Activated naive CD4-positive, alpha-beta T cell treated with anti-CD3 and anti-CD28 coated beads for 36 hours (primary cell): Measurements from ENCODE around the gene RIT2. TPM values are rescaled to one million over a fixed set of nuclear protein-coding genes. Genes with fewer than 3 reads are reported as not detected.
"Not testable (repeated sequence)": the region's sequence is repeated elsewhere in the genome, so short reads cannot be mapped to it uniquely, and the experiment has no call there.

ENCODE experiments used
- CTCF ChIA-PET: fragments of 350-600 bp; sonication (Branson Sonifier 250); formaldehyde crosslinking; loops from one replicate; lab custom pipeline; 2021; ENCODE audit warnings: antibody characterized with exemption; lab: Charles Lee
- DNase-seq: peaks from one replicate; pipeline ENCODE4 v3.0.0-alpha.2; 2020
- H3K27ac Mint-ChIP-seq: one replicate; pipeline ENCODE4 v1.8.0; 2021; ENCODE audit warnings: mild to moderate bottlenecking, mixed read lengths
- H3K27me3 Mint-ChIP-seq: one replicate; pipeline ENCODE4 v1.8.0; 2021; ENCODE audit warnings: low read depth, mixed read lengths
- H3K36me3 Mint-ChIP-seq: one replicate; pipeline ENCODE4 v1.8.0; 2021; ENCODE audit warnings: low read depth, mixed read lengths
- H3K4me1 Mint-ChIP-seq: one replicate; pipeline ENCODE4 v1.8.0; 2021; ENCODE audit warnings: low read depth, mixed read lengths
- H3K4me3 Mint-ChIP-seq: one replicate; pipeline ENCODE4 v1.8.0; 2021; ENCODE audit warnings: mild to moderate bottlenecking, moderate library complexity, mixed read lengths
- H3K9me3 Mint-ChIP-seq: one replicate; pipeline ENCODE4 v1.8.0; 2021; ENCODE audit warnings: mixed read lengths
- intact Hi-C: fragments of 100-400 bp; cut with micrococcal nuclease; formaldehyde crosslinking; loops from one replicate; pipeline ENCODE4 v1.15.1; 2023
- total RNA-seq, 2 experiments: library from RNA; stranded (reverse); gene quantifications; one replicate each; pipeline ENCODE4 v1.2.3, GENCODE V29; 2021

RIT2 gene
- total RNA-seq, 2 experiments from 2014 or later: not detected

DNA sequence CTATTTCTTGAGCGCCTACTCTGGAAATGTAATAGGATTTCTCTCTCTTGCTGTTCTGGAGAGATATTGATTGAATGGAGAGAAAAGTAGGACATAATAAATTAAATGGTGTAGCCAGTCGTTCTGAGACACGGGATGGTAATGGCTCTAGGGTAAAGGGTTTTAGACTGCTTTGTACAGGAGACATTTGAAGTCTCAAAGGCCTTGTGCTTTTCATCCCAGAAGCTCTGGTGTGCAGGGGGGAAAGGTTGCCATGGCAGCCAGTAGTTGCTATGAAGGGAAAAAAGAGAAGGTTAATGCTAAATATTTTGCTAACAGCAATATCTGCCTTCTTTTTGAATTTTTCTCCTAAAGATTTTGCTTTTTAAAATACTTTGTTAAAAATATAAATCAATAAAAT lies 359.3 kb downstream of the RIT2 start:
- Mint-ChIP-seq H3K27me3 (no peaks in the 10 kb centered on the region), H3K27ac (no peak overlapping the region), H3K4me1 (no peaks in the 10 kb centered on the region), H3K36me3 (no peaks in the 10 kb centered on the region), H3K9me3 (peaks cover 9% of the 10 kb centered on the region), H3K4me3 (no peak overlapping the region)
- DNase-seq: no peak
- CTCF ChIA-PET: no interaction called here
- intact Hi-C loops: no loop called here

DNA sequence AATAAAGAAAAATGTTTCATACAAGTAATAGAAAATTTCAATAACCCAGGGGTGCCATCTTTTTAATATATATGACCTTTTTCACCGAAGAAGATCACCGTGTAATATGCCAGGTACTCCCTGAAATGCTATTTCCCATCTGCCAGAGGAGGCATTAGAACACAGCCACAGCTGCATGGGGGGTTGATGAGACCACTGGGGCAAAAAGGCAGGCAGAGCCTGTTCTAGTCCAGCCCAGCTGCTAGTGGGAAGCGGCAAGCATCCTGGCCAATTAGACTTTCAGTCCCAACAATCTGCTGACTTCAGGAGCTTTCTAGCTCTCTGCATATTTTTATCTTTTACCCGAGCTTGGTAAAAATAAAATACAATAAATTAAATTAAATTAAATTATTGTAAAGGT lies 362.6 kb downstream of the RIT2 start:
- CTCF ChIA-PET: no interaction called here

DNA sequence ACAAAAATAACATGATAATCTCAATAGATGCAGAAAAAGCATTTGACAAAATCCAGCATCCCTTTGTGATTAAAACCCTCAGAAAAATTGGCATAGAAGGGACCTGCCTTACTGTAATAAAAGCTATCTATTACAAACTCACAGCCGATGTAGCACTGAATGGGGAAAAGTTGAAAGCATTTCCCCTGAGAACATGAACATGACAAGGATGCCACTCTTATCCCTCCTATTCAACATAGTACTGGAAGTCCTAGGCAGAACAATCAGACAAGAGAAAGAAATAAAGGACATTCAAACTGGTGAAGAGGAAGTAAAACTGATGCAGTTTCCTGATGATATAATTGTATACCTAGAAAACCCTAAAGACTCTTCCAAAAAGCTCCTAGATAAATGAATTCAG lies 368.7 kb downstream of the RIT2 start:
- Mint-ChIP-seq H3K4me3 (no peak overlapping the region), H3K27me3 (no peaks in the 10 kb centered on the region), H3K36me3 (no peaks in the 10 kb centered on the region), H3K27ac (no peak overlapping the region), H3K4me1 (no peaks in the 10 kb centered on the region), H3K9me3 (no peaks in the 10 kb centered on the region)
- no peak for DNase-seq
- CTCF ChIA-PET: interaction anchor here (0.6 kb wide), 1 partner anchor 532 kb away, joined by 3 read pairs; no protein-coding TSS in a partner anchor
- intact Hi-C loops: no loop called here

More for the DNA sequence above, 362.6 kb downstream of the RIT2 start:
- Mint-ChIP-seq H3K36me3 (no peaks in the 10 kb centered on the region), H3K27me3 (no peaks in the 10 kb centered on the region), H3K9me3 (peaks cover 9% of the 10 kb centered on the region), H3K4me3 (no peak overlapping the region), H3K4me1 (no peaks in the 10 kb centered on the region), H3K27ac (no peak overlapping the region)
- intact Hi-C loops: no loop called here
- DNase-seq: no peak

GRCh38 chr18:42745931-42746330 lies 369.6 kb downstream of the RIT2 start:
- no peak for DNase-seq
- Mint-ChIP-seq H3K4me3 (no peak overlapping the region), H3K36me3 (no peaks in the 10 kb centered on the region), H3K27me3 (no peaks in the 10 kb centered on the region), H3K9me3 (no peaks in the 10 kb centered on the region), H3K27ac (no peak overlapping the region), H3K4me1 (no peaks in the 10 kb centered on the region)
- CTCF ChIA-PET: no interaction called here
- intact Hi-C loops: no loop called here

- Mint-ChIP-seq H3K27ac (no peak overlapping the region), H3K27me3 (no peaks in the 10 kb centered on the region), H3K4me1 (no peaks in the 10 kb centered on the region), H3K4me3 (no peak overlapping the region), H3K36me3 (no peaks in the 10 kb centered on the region), H3K9me3 (no peaks in the 10 kb centered on the region)
- intact Hi-C loops: no loop called here
- no peak for DNase-seq
- CTCF ChIA-PET: no interaction called here
Measured at GRCh38 chr18:42745171-42745570, 370.3 kb downstream of the RIT2 start.

DNA sequence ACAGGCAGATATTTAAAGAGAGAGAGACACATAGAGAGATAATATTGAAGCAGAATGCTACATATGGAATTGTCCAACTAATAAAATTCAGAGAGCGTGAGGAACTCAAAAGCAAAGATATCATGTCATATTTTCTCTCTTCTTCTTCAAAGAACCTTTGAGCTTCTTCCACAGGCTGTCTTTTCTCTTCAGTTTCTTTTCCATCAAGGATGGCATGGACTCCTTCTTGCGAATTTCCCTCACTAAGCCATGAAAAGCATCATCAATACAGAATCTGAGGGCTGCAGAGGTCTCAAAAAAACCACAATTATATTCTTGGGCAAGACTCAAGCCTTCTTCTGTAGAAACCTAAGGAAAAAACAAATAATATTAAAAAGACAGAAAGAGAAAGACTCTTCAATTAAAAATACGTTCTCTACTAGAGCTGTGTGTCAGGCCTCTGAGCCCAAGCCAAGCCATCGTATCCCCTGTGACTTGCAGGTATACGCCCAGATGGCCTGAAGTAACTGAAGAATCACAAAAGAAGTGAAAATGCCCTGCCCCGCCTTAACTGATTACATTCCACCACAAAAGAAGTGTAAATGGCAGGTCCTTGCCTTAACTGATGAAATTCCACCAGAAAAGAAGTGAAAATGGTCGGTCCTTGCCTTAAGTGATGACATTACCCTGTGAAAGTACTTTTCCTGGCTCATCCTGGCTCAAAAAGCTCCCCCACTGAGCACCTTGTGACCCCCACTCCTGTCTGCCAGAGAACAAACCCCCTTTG lies 371.9 kb downstream of the RIT2 start:
- DNase-seq: no peak
- intact Hi-C loops: no loop called here
- H3K4me1 Mint-ChIP-seq: no peaks in the 10 kb centered on the region
- no peaks in the 10 kb centered on the region for H3K9me3 Mint-ChIP-seq
- CTCF ChIA-PET: interaction anchor here (0.7 kb wide), 1 partner anchor 31 kb away, joined by 3 read pairs; no protein-coding TSS in a partner anchor
- no peaks in the 10 kb centered on the region for H3K36me3 Mint-ChIP-seq
- no peaks in the 10 kb centered on the region for H3K27me3 Mint-ChIP-seq
- no peak overlapping the region for H3K4me3 Mint-ChIP-seq
- no peak overlapping the region for H3K27ac Mint-ChIP-seq

DNA sequence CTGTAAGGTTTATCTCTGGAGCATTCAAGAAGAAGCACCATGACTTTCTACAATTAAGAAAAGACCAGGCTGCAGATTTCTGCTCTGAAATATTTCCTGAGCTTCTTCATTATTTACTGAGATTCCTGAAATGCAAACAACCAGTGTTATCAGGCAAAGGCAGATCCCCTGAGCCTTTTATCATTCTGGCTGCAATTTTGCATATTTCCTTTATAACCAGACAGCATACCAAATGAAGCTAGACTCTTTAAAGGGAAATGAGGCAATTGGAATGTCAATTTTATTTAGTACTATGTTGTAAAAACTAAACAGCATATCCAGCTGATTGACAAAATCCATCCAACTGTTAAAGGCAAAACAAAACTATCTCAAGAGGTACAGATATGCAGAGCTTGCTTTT lies 372.5 kb downstream of the RIT2 start:
- CTCF ChIA-PET: interaction anchor here (0.7 kb wide), 1 partner anchor 31 kb away, joined by 3 read pairs; no protein-coding TSS in a partner anchor
- H3K27ac Mint-ChIP-seq: no peak overlapping the region

GRCh38 chr18:42742474-42742873 lies 373.0 kb downstream of the RIT2 start:
- no peaks in the 10 kb centered on the region for H3K36me3 Mint-ChIP-seq
- H3K4me1 Mint-ChIP-seq: no peaks in the 10 kb centered on the region
- H3K9me3 Mint-ChIP-seq: peaks cover 4% of the 10 kb centered on the region
- H3K27ac Mint-ChIP-seq: no peak overlapping the region
- intact Hi-C loops: no loop called here
- no peak overlapping the region for H3K4me3 Mint-ChIP-seq
- CTCF ChIA-PET: no interaction called here
- no peaks in the 10 kb centered on the region for H3K27me3 Mint-ChIP-seq
- DNase-seq: no peak

More for the DNA sequence above, 372.5 kb downstream of the RIT2 start:
- Mint-ChIP-seq H3K4me1 (no peaks in the 10 kb centered on the region), H3K27me3 (no peaks in the 10 kb centered on the region), H3K36me3 (no peaks in the 10 kb centered on the region), H3K9me3 (peaks cover 2% of the 10 kb centered on the region), H3K4me3 (no peak overlapping the region)
- no peak for DNase-seq
- intact Hi-C loops: no loop called here

DNA sequence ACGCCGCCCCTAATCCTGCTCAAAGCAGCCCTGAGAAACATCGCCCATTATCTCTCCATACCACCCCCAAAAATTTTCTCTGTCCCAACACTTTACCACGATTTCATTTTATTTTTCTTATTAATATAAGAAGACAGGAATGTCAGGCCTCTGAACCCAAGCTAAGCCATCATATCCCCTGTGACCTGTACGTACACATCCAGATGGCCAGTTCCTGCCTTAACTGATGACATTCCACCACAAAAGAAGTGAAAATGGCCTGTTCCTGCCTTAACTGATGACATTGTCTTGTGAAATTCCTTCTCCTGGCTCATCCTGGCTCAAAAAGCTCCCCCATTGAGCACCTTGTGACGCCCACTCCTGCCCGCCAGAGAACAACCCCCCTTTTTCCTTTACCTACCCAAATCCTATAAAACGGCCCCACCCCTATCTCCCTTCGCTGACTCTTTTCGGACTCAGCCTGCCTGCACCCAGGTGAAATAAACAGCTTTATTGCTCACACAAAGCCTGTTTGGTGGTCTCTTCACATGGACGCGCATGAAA lies 373.6 kb downstream of the RIT2 start:
- H3K9me3 Mint-ChIP-seq, H3K4me1 Mint-ChIP-seq, CTCF ChIA-PET, DNase-seq, intact Hi-C loops, H3K36me3 Mint-ChIP-seq, H3K4me3 Mint-ChIP-seq, H3K27me3 Mint-ChIP-seq, H3K27ac Mint-ChIP-seq: not testable (repeated sequence)

- H3K4me1 Mint-ChIP-seq, H3K36me3 Mint-ChIP-seq, DNase-seq, H3K4me3 Mint-ChIP-seq, H3K27ac Mint-ChIP-seq, H3K27me3 Mint-ChIP-seq, CTCF ChIA-PET, intact Hi-C loops, H3K9me3 Mint-ChIP-seq: not testable (repeated sequence)
Measured at GRCh38 chr18:42741299-42741698, 374.2 kb downstream of the RIT2 start.

- peaks cover 6% of the 10 kb centered on the region for H3K9me3 Mint-ChIP-seq
- CTCF ChIA-PET: no interaction called here
Measured at GRCh38 chr18:42736074-42736473, 379.4 kb downstream of the RIT2 start.

DNA sequence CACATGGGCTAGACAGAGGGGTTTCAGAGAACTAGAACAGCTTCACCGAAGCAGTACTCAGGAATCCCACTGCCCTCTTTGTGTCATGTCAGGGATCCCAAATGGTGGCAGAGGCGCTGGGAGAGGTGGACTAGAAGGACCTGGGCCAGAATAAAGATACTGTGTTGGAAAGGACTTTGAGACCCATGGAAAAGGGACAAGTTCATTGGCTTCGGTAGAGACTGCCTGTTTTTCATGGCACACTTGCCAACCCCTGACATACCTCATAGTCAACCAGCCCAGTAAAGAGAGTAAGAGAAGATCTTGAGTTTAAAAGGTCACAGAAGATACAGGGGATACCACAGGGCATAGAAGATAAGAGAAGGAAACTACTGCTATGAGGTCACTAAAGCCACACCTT lies 381.0 kb downstream of the RIT2 start:
- CTCF ChIA-PET: no interaction called here
- Mint-ChIP-seq H3K9me3 (peaks cover 6% of the 10 kb centered on the region), H3K27ac (no peak overlapping the region), H3K27me3 (no peaks in the 10 kb centered on the region), H3K4me3 (no peak overlapping the region), H3K36me3 (no peaks in the 10 kb centered on the region), H3K4me1 (no peaks in the 10 kb centered on the region)
- DNase-seq: no peak
- intact Hi-C loops: no loop called here

More at GRCh38 chr18:42736074-42736473, 379.4 kb downstream of the RIT2 start:
- intact Hi-C loops: no loop called here
- no peaks in the 10 kb centered on the region for H3K36me3 Mint-ChIP-seq
- no peak overlapping the region for H3K4me3 Mint-ChIP-seq
- no peak overlapping the region for H3K27ac Mint-ChIP-seq
- no peaks in the 10 kb centered on the region for H3K27me3 Mint-ChIP-seq
- DNase-seq: no peak
- no peaks in the 10 kb centered on the region for H3K4me1 Mint-ChIP-seq

DNA sequence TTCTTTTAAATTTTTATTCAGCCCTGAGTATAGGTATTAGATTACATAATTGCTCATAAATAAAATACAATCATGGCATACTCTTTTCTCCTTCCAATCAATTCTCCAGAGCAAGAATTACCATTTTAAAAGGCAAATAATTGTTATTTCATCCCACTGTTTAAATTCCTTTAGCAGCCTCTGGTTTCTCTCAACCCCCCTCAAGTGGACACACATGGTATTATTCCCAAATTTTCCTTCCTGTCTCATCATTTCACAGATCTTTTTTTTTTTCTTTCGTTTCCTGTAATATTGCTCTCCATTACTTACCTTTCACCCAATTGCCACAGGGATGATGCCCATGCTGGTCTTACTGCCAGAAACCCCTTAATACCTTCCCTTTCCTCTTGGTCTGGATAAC lies 385.2 kb downstream of the RIT2 start:
- no peaks in the 10 kb centered on the region for H3K27me3 Mint-ChIP-seq
- no peak for DNase-seq
- H3K9me3 Mint-ChIP-seq: peaks cover 2% of the 10 kb centered on the region
- intact Hi-C loops: no loop called here
- CTCF ChIA-PET: no interaction called here
- H3K4me1 Mint-ChIP-seq: no peaks in the 10 kb centered on the region
- no peak overlapping the region for H3K27ac Mint-ChIP-seq
- H3K36me3 Mint-ChIP-seq: no peaks in the 10 kb centered on the region
- H3K4me3 Mint-ChIP-seq: no peak overlapping the region
